AG09309 (cell line): Measurements from ENCODE around the gene LDAH.

ENCODE experiments used
- DNase-seq: peaks from one replicate; pipeline ENCODE4 v3.0.0-alpha.2; 2010; ENCODE audit warnings: low read depth
- H3K4me3 ChIP-seq: 2 replicates; pipeline ENCODE4 v1.5.1; 2011; ENCODE audit warnings: mild to moderate bottlenecking, low read depth, low read length, moderate library complexity; ENCODE audit not compliant: control insufficient read depth
- CTCF ChIP-seq: IDR thresholded peaks from 2 replicates; pipeline ENCODE4 v1.5.1; 2011; ENCODE audit warnings: mild to moderate bottlenecking, low read depth, low read length, inconsistent platforms; ENCODE audit not compliant: insufficient read depth, control insufficient read depth; ENCODE audit errors: missing control alignments

Gene LDAH

DNA sequence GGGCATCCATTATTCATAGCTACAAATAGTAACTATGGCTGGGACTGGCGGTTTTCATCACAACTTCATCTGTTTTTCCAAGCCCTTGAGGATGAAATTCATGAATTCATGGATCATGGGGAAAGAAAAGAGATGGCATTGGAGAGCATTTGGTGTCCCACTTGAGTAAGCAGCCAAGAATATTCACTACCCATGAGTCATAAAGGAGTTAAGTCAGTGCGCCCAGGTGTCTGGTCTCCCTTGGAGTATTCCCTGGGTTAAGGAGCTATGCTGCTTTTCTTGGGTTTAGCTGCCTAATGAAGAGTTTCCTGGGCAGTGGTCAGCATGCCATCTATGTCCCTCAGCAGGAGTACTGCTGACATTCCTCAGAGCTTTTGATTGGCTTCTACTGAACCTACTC, 21.3 kb upstream of the LDAH start:
- TF ChIP-seq CTCF: no peak
- no peak overlapping the region for H3K4me3 ChIP-seq
- DNase-seq: no peak

- no peak for TF ChIP-seq CTCF
- H3K4me3 ChIP-seq: no peak overlapping the region
- DNase-seq: no peak
These were observed 16.2 kb upstream of the LDAH start for GRCh38 chr2:20839052-20839451.

GRCh38 chr2:20838016-20838415, 15.1 kb upstream of the LDAH start:
- no peak for TF ChIP-seq CTCF
- H3K4me3 ChIP-seq: no peak overlapping the region
- DNase-seq: no peak

DNA sequence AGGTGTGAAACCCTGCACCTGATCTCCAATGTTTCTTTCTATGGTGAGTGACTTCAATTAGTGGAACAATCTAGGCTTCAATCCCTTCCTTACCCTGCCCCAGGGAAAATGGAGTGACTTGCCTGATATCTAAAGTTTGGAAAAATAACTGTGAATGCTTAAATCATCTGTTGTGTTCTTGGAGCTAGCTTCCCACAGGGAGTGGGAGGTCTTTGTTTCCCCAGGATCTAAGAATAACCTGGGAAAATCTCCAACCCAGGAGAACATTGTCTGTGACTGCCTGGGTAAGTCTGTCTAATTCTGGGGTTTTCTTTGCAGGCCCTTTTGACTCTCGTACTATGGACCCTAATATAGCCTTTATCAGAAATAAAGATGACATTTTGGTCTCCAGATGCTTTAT, 13.6 kb upstream of the LDAH start:
- TF ChIP-seq CTCF: no peak
- no peak for DNase-seq
- H3K4me3 ChIP-seq: no peak overlapping the region

- no peak for TF ChIP-seq CTCF
- no peak for DNase-seq
- no peak overlapping the region for H3K4me3 ChIP-seq
These were observed 11.4 kb upstream of the LDAH start for GRCh38 chr2:20834331-20834730.

- H3K4me3 ChIP-seq: no peak overlapping the region
- TF ChIP-seq CTCF: no peak
- no peak for DNase-seq
These were observed 9.7 kb upstream of the LDAH start for GRCh38 chr2:20832606-20833005.

DNA sequence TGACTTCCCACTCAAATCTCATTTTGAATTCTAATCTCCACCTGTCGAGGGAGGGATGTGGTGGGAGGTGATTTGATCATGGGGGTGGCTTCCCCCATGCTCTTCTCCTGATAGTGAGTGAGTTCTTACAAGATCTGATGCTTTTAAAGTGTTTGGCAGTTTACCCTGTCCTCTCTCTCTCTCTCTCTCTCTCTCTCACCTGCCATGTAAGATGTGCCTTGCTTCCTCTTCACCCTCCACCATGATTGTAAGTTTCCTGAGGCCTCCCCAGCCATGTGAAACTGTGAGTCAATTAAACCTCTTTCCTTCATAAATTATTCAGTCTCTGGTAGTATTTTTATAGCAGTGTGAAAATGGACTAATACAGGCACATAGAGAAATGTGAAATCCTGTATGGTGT, 7.0 kb upstream of the LDAH start:
- no peak overlapping the region for H3K4me3 ChIP-seq
- no peak for DNase-seq
- no peak for TF ChIP-seq CTCF
